GM18873 (cell line): ENCODE results near the gene NOL9.

Experiments
- ATAC-seq: cut with Tn5 transposase; IDR thresholded peaks from one replicate; pipeline ENCODE4 v1.9.1; 2021; ENCODE audit warnings: mild to moderate bottlenecking, moderate library complexity, moderate number of reproducible peaks; ENCODE audit not compliant: unreplicated experiment, low FRiP score

NOL9 gene

DNA sequence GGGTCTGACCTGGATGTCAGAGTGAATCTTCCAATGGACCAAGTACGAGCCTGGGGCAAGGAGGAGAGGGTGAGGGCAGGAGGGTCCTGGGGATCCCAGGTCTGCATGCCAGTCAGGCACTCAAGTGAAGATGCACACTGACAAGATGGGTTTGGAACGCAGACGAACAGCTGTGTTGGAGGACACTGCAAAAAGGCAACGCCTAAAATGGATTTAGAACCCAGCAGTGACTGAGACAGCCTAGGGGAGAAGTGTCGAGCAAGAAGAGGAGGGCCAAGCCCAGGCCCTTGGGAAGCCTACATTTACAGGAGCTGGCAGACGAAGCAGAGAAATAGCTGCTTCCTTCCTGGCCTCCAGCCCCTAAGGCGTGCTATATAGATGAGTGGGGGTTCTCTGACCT lies 25.8 kb downstream of the NOL9 start:
- no peak for ATAC-seq

DNA sequence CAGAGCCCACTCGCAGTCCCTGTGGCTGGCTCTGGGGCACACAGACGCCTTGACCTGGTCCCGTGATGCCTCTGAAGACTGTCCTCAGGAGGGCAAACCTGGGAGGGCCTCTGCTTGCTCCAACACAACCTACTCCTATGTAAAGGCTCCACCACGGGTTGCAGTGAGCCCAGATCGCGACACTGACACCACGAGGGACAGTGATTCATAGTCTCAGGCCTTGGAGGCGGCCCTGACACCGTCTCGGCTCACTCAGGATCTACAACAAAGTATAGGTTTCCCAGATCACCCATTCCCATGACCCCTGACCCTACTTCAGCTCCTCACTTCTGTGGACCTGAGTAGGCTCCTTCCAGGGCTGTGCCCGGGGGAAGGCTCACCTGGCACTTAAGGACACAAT lies 28.0 kb downstream of the NOL9 start:
- ATAC-seq = no peak

- no peak for ATAC-seq
Measured at GRCh38 chr1:6523566-6523965, 30.7 kb downstream of the NOL9 start.

DNA sequence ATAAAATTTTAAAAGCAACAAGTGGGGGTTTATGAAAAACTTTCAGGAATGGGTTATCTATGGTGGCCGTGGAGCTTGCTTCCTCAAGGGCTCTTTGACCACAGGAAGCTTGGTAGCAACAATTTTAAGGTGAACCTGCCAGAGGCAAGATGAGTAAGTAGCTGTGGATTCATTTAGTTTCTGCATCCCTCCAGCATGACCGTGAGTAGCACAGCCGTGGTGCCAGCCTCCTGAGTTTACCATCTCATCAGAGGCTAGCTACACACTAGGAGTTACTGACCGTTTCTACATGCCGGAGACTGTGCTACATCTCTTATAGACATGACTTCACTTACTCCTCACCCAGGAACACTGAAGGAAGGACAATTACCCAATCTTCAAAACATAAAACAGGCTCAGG lies 32.8 kb downstream of the NOL9 start:
- ATAC-seq = no peak

GRCh38 chr1:6519935-6520671 lies 34.2 kb downstream of the NOL9 start:
- ATAC-seq = no peak

- ATAC-seq = no peak
Measured at GRCh38 chr1:6519491-6519934, 34.8 kb downstream of the NOL9 start.

DNA sequence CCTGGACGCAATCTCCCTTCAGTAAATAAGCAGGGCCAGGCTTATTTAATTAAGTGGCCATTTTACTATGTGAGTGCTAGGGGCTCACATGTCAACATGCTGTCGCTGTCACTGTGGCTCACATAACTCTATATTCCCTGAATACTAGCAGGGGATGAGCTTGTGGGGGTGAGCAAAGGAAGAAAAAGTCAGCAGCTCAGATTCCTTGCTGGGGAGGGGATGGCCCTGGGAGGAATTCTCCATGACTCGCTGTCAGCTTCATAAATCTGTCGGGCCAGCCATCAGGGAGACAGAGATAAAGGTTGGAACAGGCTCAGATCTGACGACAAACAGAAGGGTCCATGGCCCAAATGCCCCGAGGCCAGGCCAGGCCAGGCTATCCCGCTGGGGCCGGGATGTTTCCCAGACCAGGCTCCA lies 36.9 kb downstream of the NOL9 start:
- ATAC-seq = no peak

DNA sequence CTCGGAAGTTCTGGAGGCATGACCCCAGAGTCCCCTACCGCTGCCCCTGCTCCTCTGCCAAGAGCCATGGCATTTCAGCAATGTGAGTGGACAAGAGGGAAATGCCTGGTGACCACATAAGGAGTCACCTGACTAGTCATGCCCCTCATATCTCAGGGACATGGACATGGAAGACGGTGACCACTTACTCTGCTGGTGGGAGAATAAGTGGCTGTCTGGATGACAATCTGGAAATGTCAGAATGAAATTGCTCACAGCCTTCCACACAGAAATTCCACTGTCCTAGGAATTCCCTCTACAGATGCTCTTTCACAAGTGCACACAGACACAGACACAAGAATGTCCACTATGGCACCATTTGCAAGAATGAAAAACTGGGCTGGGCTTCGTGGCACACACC lies 38.5 kb downstream of the NOL9 start:
- no peak for ATAC-seq

- ATAC-seq = no peak
Measured at GRCh38 chr1:6513320-6513801, 41.0 kb downstream of the NOL9 start.

DNA sequence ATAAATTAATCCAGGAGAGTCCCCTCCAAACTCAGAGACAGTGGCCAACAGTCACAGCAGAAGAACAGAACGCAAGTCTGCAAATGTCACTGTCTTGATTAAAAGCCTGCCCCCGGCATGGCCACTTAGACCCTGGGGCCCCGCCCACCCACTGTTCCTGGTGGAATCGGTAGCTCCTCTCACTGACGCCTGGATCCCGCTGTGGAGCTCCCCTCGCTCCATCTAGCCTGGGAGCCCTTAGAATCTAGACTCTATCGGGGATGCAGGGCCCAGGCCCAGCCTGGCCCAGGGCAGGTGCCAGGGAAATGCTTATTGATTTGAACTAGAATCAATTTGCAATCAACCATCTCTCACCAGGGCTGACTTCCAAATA lies 41.4 kb downstream of the NOL9 start:
- ATAC-seq = no peak

DNA sequence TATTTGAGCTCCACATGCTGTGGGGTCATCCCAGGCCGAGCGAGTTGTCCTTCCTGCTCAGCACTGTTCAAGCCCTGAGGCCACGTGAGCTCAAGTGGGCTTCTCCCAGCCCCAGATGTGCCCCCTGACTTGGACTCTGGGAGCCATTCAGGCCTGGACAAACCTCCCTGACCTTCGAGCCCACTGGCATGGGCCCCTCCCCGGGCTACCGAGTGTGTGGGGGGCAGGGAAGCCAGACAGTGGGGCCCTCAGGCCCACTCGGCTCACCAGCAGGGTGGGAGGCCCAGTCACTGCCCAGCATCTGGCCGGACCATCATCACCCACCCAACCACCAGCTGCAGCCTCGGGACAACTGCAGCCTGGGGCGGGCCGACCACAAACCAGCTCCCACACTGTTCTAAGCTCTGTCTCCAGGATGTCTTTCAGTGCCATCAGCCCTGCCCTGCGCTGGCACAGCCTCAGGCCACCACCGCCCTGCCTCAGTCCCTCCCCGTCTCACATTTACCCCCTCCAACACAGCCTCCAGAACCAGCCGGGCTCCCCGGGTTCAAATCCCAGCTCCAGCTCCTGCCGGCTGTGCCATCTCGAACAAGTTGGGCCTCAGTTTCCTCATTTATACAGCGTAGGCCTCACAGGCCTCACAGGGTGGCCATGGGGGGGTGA lies 41.9 kb downstream of the NOL9 start:
- ATAC-seq = no peak

DNA sequence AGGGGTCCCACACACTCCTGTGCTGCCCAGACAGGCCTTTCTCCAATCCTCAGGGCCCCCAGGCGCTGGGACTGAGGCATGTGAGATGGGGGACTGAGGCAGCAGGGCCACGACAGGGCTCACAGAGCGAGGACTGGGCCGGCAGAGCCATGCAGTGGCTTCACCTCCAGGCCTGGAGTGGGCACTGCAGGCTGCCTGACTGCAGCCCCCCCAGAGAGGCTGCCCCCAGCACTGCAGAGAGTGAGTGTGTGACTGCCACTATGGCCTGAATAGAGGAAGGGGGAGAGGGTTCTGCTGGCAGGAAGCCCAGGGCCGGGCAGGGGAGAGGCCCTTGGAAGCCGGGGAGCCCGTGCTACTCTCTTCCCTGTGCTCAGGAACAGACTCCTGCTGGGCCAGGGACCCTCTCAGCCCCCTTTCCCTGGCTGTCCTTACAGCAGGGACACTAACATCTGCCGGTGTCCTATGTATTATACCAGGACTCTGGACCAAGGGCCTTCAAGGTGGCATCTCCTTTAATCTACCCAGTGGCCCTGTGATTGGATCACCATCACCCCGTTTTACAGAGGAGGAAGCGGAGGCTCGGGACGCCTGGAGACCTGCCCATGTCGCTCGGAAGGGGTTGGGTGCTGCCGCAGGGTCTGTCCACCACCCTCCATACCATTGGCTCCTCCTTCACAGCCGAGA lies 42.6 kb downstream of the NOL9 start:
- ATAC-seq = no peak

- no peak for ATAC-seq
Measured at GRCh38 chr1:6511056-6511455, 43.3 kb downstream of the NOL9 start.

DNA sequence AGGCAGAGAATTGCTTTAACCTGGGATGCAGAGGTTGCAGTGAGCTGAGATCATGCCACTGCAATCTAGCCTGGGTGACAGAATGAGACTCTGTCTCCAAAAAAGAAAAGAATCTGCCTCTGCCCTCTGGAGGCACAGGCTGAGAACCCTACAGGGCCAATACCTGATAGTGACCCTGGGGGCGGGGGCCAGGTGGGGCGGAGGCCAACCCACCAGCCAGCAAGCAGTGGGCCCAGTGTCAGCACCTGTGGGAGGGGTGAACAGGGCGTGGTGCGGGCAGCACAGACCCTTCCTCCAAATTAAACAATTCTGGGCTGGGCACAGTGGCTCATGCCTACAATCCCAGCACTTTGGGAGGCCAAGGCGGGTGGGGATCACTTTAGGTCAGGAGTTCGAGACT lies 43.8 kb downstream of the NOL9 start:
- ATAC-seq = no peak

DNA sequence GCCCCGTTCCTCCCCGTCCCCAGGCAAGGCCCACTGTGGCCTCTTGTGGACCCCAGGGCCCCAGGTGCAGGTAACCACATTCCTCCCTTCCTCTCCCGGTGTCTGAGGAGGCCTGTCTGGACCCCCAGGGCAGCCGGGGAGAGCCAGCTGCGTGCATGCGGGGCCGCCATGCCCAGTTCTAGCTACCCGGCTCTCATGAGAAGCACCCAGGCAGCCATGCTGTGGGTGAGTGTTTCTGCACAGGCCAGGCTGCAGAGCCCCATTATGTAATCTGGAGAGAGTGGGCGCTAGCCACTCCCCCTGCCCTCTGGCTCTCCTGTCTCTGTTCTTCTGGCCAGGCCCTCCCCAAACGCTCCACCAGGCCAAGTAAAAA lies 44.4 kb downstream of the NOL9 start:
- ATAC-seq = no peak

DNA sequence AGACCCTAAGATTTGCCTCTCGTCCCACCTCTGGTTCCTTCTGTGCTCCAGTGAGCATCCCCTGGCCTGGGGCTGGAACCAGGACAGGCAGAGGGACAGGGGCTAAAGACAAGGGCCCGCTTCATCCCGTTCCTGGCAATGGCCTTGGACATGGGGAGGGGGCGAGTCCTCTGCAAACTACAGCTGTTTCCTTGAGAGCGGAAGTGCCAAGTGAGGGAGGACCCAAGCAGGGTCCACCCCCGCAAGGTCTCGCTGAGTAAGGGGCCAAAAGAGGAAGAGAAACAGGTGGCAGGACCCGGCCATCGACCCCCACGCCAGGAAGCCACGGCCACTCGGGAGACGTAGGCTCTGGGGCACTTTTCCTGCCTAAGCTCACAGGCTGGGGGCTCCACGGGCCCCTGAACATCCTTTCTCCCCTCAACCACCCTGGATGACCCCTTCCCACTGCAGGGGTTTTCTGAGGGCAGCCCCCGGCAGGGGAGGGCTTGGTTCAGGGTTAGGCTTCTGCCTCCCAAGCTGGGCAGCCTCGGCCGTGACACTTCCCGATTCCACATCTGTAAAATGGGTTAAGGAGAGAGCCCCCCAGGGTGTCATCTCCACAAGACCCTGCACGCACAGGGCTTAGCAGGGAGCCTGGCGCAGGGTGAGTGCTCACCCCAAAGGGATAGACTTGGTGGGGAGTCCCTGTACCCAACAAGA lies 44.9 kb downstream of the NOL9 start:
- ATAC-seq = no peak

GRCh38 chr1:6508816-6509189 lies 45.5 kb downstream of the NOL9 start:
- ATAC-seq = no peak

DNA sequence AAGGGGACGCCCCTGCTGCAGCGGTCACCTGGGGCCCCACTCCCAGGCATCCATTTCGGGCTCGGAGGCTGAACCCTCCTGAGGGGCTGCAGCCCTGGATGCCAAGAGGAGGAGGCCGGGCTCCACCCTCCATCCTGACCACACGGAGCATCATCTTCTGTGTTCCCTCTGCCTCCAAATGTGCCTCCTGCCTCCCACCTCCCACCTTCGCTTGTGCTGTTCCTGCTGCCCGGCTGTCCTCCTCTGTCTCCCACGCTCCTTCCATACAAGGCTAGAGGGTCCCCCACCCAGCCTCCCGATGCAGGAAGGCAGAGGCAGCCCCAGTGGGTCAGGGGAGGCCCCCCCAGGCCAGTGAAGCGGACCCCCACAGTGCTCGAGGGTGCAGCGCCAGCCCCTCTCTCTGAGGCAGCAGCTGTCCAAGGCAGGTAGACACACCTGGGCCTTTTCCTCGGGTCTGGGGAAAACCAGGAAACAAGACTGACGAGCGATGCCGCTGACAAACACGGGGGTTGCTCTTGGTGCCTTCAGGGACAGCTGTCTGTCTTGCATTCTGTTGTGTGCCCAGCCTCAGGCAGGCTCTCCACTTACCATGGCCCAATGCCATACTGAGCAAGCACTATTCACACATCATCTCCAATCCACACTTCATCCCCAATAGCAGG lies 46.0 kb downstream of the NOL9 start:
- ATAC-seq = no peak

GRCh38 chr1:6507461-6507911 lies 46.8 kb downstream of the NOL9 start:
- ATAC-seq = no peak

- no peak for ATAC-seq
Measured at GRCh38 chr1:6507037-6507428, 47.3 kb downstream of the NOL9 start.
